NCI-H526 treated with DMSO at 0.1 percent for 48 hours (cell line): ENCODE measurements around the gene MPZL3.
"Not testable (repeated sequence)": the region's sequence is repeated elsewhere in the genome, so short reads cannot be mapped to it uniquely, and the experiment has no call there.

Experiments used
- DNase-seq: peaks from one replicate; lab custom pipeline; 2025; lab: John Stamatoyannopoulos, UW

The MPZL3 gene

GRCh38 chr11:118184784-118185579, 67.2 kb downstream of the MPZL3 start:
- DNase-seq: no peak

- DNase-seq: not testable (repeated sequence)
These were observed 68.5 kb downstream of the MPZL3 start for GRCh38 chr11:118183691-118184090.

- peak; percentile 64 for DNase-seq
These were observed 71.9 kb downstream of the MPZL3 start for GRCh38 chr11:118180300-118180703.

- no peak for DNase-seq
These were observed 75.4 kb downstream of the MPZL3 start for GRCh38 chr11:118176778-118177134.
